CD4-positive, alpha-beta T cell treated with Interleukin-1 beta for 1 hour (primary cell): ENCODE results near the gene TATDN2.
"Not testable (repeated sequence)": the region's sequence is repeated elsewhere in the genome, so short reads cannot be mapped to it uniquely, and the experiment has no call there.

ENCODE experiments used
- DNase-seq, 2 donors: peaks; one replicate each; pipeline ENCODE4 v3.0.0-alpha.2; 2020 to 2022

Gene TATDN2

GRCh38 chr3:10272476-10272875, 24.2 kb downstream of the TATDN2 start:
- not testable (repeated sequence) for DNase-seq

GRCh38 chr3:10272977-10273376, 24.7 kb downstream of the TATDN2 start:
- DNase-seq, result no peak

GRCh38 chr3:10273702-10274305, 25.5 kb downstream of the TATDN2 start:
- DNase-seq, result no peak

GRCh38 chr3:10274601-10275000, 26.3 kb downstream of the TATDN2 start:
- no peak for DNase-seq

- no peak for DNase-seq
Observed at GRCh38 chr3:10277115-10277625, 28.9 kb downstream of the TATDN2 start.

GRCh38 chr3:10278501-10278900, 30.2 kb downstream of the TATDN2 start:
- no peak for DNase-seq

- no peak for DNase-seq
Observed at GRCh38 chr3:10279384-10280176, 31.3 kb downstream of the TATDN2 start.

- DNase-seq, result no peak
Observed at GRCh38 chr3:10280177-10280529, 31.9 kb downstream of the TATDN2 start.

GRCh38 chr3:10280571-10280970, 32.3 kb downstream of the TATDN2 start:
- no peak for DNase-seq

- no peak for DNase-seq
Observed at GRCh38 chr3:10281951-10282350, 33.7 kb downstream of the TATDN2 start.

- no peak for DNase-seq
Observed at GRCh38 chr3:10283638-10284037, 35.4 kb downstream of the TATDN2 start.

GRCh38 chr3:10284496-10284895, 36.2 kb downstream of the TATDN2 start:
- peak; percentile 46 to 66 for DNase-seq

- DNase-seq, result no peak
Observed at GRCh38 chr3:10285272-10286132, 37.2 kb downstream of the TATDN2 start.

GRCh38 chr3:10286133-10286524, 37.9 kb downstream of the TATDN2 start:
- no peak for DNase-seq

- peak; percentile 23 to 67 for DNase-seq
Observed at GRCh38 chr3:10286596-10287295, 38.5 kb downstream of the TATDN2 start.

- DNase-seq, result no peak
Observed at GRCh38 chr3:10287936-10288574, 39.8 kb downstream of the TATDN2 start.

GRCh38 chr3:10288575-10288960, 40.3 kb downstream of the TATDN2 start:
- DNase-seq, result no peak

- no peak for DNase-seq
Observed at GRCh38 chr3:10289077-10289476, 40.8 kb downstream of the TATDN2 start.

- DNase-seq, result no peak
Observed at GRCh38 chr3:10289787-10290355, 41.6 kb downstream of the TATDN2 start.

- DNase-seq, result no peak
Observed at GRCh38 chr3:10290481-10291176, 42.4 kb downstream of the TATDN2 start.

GRCh38 chr3:10291641-10292040, 43.4 kb downstream of the TATDN2 start:
- DNase-seq, result no peak
